Measurements from ENCODE around the gene DSPP. TPM values are rescaled to one million over a fixed set of nuclear protein-coding genes. Genes with fewer than 3 reads are reported as not detected.

Gene DSPP
- total and polyA plus RNA-seq, 5 donors: not detected

GRCh38 chr4:87631668-87632067 lies 23.3 kb downstream of the DSPP start:
- Histone ChIP-seq H3K27ac (ENCODE audit: low read length) (no peak overlapping the region), H3K4me1 (ENCODE audit: control insufficient read depth, insufficient read depth, low read length) (no peaks in the 10 kb centered on the region), H3K27me3 (ENCODE audit: control insufficient read depth, insufficient read depth) (no peaks in the 10 kb centered on the region), H3K9me3 (ENCODE audit: control insufficient read depth, low read length) (no peaks in the 10 kb centered on the region), H3K4me3 (ENCODE audit: low read length) (no peak overlapping the region)
- intact Hi-C loops (cut with DNase I): no loop called here
- no peak for ATAC-seq
- no peak for DNase-seq

- Histone ChIP-seq H3K9me3 (ENCODE audit: control insufficient read depth, low read length) (no peaks in the 10 kb centered on the region), H3K27ac (ENCODE audit: low read length) (no peak overlapping the region), H3K4me3 (ENCODE audit: low read length) (no peak overlapping the region), H3K27me3 (ENCODE audit: control insufficient read depth, insufficient read depth) (no peaks in the 10 kb centered on the region), H3K4me1 (ENCODE audit: control insufficient read depth, insufficient read depth, low read length) (no peaks in the 10 kb centered on the region)
- intact Hi-C loops (cut with DNase I): no loop called here
- WGBS: 74% methylated on average over 1 of the region's 1 CpG
- ATAC-seq: no peak
- no peak for DNase-seq
These were observed 24.1 kb downstream of the DSPP start for GRCh38 chr4:87632469-87632868.

GRCh38 chr4:87633243-87633642 lies 24.9 kb downstream of the DSPP start:
- intact Hi-C loops (cut with DNase I): no loop called here
- Histone ChIP-seq H3K4me3 (ENCODE audit: low read length) (no peak overlapping the region), H3K27me3 (ENCODE audit: control insufficient read depth, insufficient read depth) (no peaks in the 10 kb centered on the region), H3K27ac (ENCODE audit: low read length) (no peak overlapping the region), H3K4me1 (ENCODE audit: control insufficient read depth, insufficient read depth, low read length) (no peaks in the 10 kb centered on the region), H3K9me3 (ENCODE audit: control insufficient read depth, low read length) (no peaks in the 10 kb centered on the region)
- 24% methylated on average over 2 of the region's 2 CpGs for WGBS
- DNase-seq (no peak), ATAC-seq (peak in 1 of 2 donors; percentile 29)

- 94% methylated on average over 6 of the region's 6 CpGs for WGBS
- no peaks in the 10 kb centered on the region for H3K27me3 ChIP-seq (ENCODE audit: control insufficient read depth, insufficient read depth)
- no peak overlapping the region for H3K27ac ChIP-seq (ENCODE audit: low read length)
- ATAC-seq (no peak), DNase-seq (no peak)
- no peak overlapping the region for H3K4me3 ChIP-seq (ENCODE audit: low read length)
- intact Hi-C loops (cut with DNase I): no loop called here
- no peaks in the 10 kb centered on the region for H3K4me1 ChIP-seq (ENCODE audit: control insufficient read depth, insufficient read depth, low read length)
- no peaks in the 10 kb centered on the region for H3K9me3 ChIP-seq (ENCODE audit: control insufficient read depth, low read length)
These were observed 36.0 kb downstream of the DSPP start for GRCh38 chr4:87644286-87644685.

- ATAC-seq (no peak), DNase-seq (no peak)
- 87% methylated on average over 3 of the region's 3 CpGs for whole genome bisulfite sequencing
- Histone ChIP-seq H3K9me3 (ENCODE audit: control insufficient read depth, low read length) (no peaks in the 10 kb centered on the region), H3K27ac (ENCODE audit: low read length) (no peak within 1 kb of the TSS), H3K27me3 (ENCODE audit: control insufficient read depth, insufficient read depth) (no peaks in the 10 kb centered on the region), H3K4me3 (ENCODE audit: low read length) (no peak within 1 kb of the TSS), H3K4me1 (ENCODE audit: control insufficient read depth, insufficient read depth, low read length) (no peaks in the 10 kb centered on the region)
- intact Hi-C loops (cut with DNase I): no loop called here
These were observed 41.7 kb downstream of the DSPP start, which contains the start of gene DMP1 for GRCh38 chr4:87649980-87650379. DMP1 (plus strand) TSS chr4:87650280; CDS start chr4:87656493, 6,213 bp downstream.

GRCh38 chr4:87650938-87651337 lies 42.6 kb downstream of the DSPP start:
- Histone ChIP-seq H3K9me3 (ENCODE audit: control insufficient read depth, low read length) (no peaks in the 10 kb centered on the region), H3K27ac (ENCODE audit: low read length) (no peak overlapping the region), H3K4me3 (ENCODE audit: low read length) (no peak overlapping the region), H3K4me1 (ENCODE audit: control insufficient read depth, insufficient read depth, low read length) (no peaks in the 10 kb centered on the region), H3K27me3 (ENCODE audit: control insufficient read depth, insufficient read depth) (no peaks in the 10 kb centered on the region)
- intact Hi-C loops (cut with DNase I): no loop called here
- DNase-seq (no peak), ATAC-seq (no peak)
- WGBS: 86% methylated on average over 2 of the region's 2 CpGs

- no peak for ATAC-seq
- no peak overlapping the region for H3K4me3 ChIP-seq (ENCODE audit: low read length)
- no peak overlapping the region for H3K27ac ChIP-seq (ENCODE audit: low read length)
- H3K9me3 ChIP-seq (ENCODE audit: control insufficient read depth, low read length): no peaks in the 10 kb centered on the region
- H3K4me1 ChIP-seq (ENCODE audit: control insufficient read depth, insufficient read depth, low read length): no peaks in the 10 kb centered on the region
- no peaks in the 10 kb centered on the region for H3K27me3 ChIP-seq (ENCODE audit: control insufficient read depth, insufficient read depth)
- intact Hi-C loops (cut with DNase I): no loop called here
- 85% methylated on average over 3 of the region's 3 CpGs for WGBS
- DNase-seq: no peak
These were observed 43.6 kb downstream of the DSPP start for GRCh38 chr4:87651941-87652340.

- DNase-seq (no peak), ATAC-seq (no peak)
- Histone ChIP-seq H3K4me1 (ENCODE audit: control insufficient read depth, insufficient read depth, low read length) (no peaks in the 10 kb centered on the region), H3K9me3 (ENCODE audit: control insufficient read depth, low read length) (no peaks in the 10 kb centered on the region), H3K4me3 (ENCODE audit: low read length) (no peak overlapping the region), H3K27ac (ENCODE audit: low read length) (no peak overlapping the region), H3K27me3 (ENCODE audit: control insufficient read depth, insufficient read depth) (no peaks in the 10 kb centered on the region)
- WGBS: 73% methylated on average over 1 of the region's 1 CpG
- intact Hi-C loops (cut with DNase I): no loop called here
These were observed 46.2 kb downstream of the DSPP start for GRCh38 chr4:87654487-87655044.

- Histone ChIP-seq H3K4me3 (ENCODE audit: low read length) (no peak overlapping the region), H3K27me3 (ENCODE audit: control insufficient read depth, insufficient read depth) (no peaks in the 10 kb centered on the region), H3K4me1 (ENCODE audit: control insufficient read depth, insufficient read depth, low read length) (no peaks in the 10 kb centered on the region), H3K27ac (ENCODE audit: low read length) (no peak overlapping the region), H3K9me3 (ENCODE audit: control insufficient read depth, low read length) (no peaks in the 10 kb centered on the region)
- ATAC-seq (peak in 1 of 2 donors; percentile 65), DNase-seq (no peak)
- 45% methylated on average over 3 of the region's 3 CpGs for WGBS
- intact Hi-C loops (cut with DNase I): no loop called here
These were observed 49.2 kb downstream of the DSPP start for GRCh38 chr4:87657525-87657924.

GRCh38 chr4:87659247-87659931 lies 51.1 kb downstream of the DSPP start:
- no peak overlapping the region for H3K4me3 ChIP-seq (ENCODE audit: low read length)
- no peaks in the 10 kb centered on the region for H3K27me3 ChIP-seq (ENCODE audit: control insufficient read depth, insufficient read depth)
- intact Hi-C loops (cut with DNase I): no loop called here
- ATAC-seq (no peak), DNase-seq (no peak)
- WGBS: 91% methylated on average over 3 of the region's 3 CpGs
- H3K27ac ChIP-seq (ENCODE audit: low read length): no peak overlapping the region
- no peaks in the 10 kb centered on the region for H3K4me1 ChIP-seq (ENCODE audit: control insufficient read depth, insufficient read depth, low read length)
- H3K9me3 ChIP-seq (ENCODE audit: control insufficient read depth, low read length): no peaks in the 10 kb centered on the region

- WGBS: 66% methylated on average over 9 of the region's 9 CpGs
These were observed 54.5 kb downstream of the DSPP start for GRCh38 chr4:87662871-87663270.

More at GRCh38 chr4:87662871-87663270, 54.5 kb downstream of the DSPP start:
- Histone ChIP-seq H3K9me3 (ENCODE audit: control insufficient read depth, low read length) (no peaks in the 10 kb centered on the region), H3K27ac (ENCODE audit: low read length) (no peak overlapping the region), H3K4me3 (ENCODE audit: low read length) (no peak overlapping the region), H3K27me3 (ENCODE audit: control insufficient read depth, insufficient read depth) (no peaks in the 10 kb centered on the region), H3K4me1 (ENCODE audit: control insufficient read depth, insufficient read depth, low read length) (no peaks in the 10 kb centered on the region)
- no peak for DNase-seq
- intact Hi-C loops (cut with DNase I): no loop called here
- ATAC-seq: no peak
